NCI-H187 (cell line): ENCODE results near the gene PXDN.

ENCODE experiments used
- DNase-seq, 2 experiments: peaks; one replicate each; lab custom pipeline; 2025; lab: John Stamatoyannopoulos, UW

PXDN gene

DNA sequence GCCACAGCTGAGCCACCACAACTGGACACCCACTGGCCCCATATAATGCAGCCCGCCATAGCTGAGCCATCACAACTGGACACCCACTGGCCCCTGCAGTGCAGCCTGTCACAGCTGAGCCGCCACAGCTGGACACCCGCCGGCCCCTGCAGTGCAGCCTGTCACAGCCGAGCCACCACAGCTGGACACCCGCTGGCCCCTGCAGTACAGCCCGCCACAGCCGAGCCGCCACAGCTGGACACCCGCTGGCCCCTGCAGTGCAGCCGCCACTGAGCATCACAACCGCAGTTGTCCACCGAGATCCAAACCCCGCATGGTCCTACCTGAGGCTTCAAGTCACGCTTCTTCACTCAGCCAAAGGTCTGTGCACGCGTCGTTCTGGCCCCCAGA, 134.2 kb downstream of the PXDN start:
- no peak for DNase-seq

DNA sequence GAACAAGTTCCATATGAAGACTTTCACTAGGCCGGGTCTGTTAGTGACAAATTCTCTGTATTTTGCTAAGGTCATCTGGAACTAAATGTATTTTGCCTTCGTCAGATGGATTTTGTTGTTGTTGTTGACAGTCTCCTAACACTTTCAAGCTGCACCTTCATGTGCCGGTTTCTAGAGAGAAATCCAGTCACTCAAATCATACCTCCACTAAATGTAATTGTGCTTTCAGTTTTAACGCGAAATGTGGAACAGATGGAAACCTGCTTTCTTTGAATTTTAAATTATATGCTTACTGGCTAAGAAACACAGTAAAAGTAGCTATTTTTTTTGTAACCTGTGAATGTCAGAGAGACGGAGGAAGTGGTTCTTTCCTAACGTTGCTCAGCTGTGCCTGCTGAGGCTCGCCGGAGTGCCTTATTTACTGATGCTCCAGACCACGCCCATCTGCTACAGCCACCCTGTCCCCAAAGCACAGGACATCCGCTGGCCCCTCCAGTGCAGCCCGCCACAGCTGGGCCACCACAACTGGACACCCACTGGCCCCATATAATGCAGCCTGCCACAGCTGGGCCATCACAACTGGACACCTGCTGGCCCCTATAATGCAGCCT, 134.7 kb downstream of the PXDN start:
- DNase-seq, result no peak

DNA sequence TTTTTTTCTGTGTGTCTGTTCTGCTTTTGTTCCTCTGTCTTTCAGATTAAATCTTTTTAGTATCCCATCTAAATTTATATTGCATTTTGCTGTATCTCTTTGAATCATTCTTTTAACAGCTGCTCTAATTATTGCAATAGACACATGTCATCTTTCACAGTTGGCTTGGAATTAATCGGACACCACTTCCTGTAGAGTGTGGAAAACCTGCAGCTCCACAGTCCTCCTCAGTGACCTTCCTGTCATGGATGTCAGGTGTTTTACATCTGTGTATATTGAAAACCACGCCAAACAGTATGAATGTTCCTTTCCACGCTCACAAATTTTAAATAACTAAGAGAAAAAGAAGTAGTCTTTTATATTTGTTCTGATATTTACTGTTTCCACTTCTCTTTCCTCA, 135.3 kb downstream of the PXDN start:
- DNase-seq, result no peak

DNA sequence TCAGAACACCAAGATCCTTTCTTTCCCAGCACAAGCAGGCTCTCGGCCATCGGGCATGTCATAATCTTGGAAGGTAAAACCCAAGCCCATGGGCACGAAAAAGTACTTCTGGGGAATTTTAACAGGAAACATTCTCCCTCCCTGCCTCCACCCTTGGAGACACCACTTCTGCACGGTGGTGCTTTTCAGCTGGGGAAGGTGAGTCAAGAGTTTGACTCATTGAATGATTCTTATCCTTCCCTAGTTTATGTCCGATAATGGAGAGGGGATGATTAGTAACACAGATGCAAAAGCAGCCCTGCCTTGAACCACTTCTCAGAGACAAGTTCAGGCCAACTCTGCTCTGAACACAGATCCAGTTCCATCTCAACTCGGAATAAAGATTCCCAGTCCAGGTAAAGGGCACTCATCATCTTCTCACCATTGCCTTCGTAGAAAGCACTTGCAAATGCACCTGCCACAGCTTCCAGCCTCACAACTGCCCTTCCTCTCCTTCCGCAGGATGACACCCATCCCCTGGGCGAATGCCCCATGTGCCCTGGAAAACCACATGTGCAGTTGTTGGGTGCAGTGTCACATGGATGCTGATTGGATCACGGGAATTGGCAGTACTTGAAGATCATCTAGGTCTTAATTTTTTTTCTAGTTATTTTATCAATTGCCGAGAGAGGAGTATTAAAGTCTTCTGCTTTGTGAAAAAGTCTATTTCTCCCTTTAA, 136.2 kb downstream of the PXDN start:
- DNase-seq, result no peak

DNA sequence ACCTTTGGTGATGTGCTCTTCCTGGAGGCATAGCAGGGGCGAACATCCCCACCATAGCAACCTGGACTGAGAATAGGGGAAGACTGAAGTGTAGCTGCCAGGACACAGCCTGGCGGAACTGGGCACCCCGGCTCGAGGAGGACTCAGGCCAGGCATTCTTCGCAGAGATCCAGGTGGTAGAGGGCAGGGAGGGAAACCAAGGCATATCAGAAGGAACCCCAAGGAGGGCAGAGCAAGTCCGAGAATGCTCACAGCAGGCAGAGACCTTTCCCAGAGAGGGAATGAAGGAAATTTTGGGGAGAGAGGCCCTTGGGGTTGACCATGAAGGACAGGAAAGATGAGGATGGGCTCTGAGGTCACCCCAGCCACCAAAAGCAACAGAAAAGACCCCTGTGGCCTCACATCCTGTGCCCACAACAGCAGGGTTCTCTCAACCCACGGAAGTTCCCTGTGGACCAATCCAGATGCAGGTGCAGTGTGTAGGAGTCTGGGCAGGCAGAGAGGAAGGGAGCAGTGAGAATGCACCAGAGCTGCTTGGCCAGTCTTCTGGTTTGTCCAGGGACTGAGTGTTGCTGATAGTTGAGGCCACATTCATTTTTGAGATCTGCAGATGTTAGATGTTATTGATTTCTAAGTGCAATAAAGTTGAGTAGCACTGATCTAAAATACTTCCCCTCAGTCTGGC, 136.9 kb downstream of the PXDN start:
- no peak for DNase-seq

DNA sequence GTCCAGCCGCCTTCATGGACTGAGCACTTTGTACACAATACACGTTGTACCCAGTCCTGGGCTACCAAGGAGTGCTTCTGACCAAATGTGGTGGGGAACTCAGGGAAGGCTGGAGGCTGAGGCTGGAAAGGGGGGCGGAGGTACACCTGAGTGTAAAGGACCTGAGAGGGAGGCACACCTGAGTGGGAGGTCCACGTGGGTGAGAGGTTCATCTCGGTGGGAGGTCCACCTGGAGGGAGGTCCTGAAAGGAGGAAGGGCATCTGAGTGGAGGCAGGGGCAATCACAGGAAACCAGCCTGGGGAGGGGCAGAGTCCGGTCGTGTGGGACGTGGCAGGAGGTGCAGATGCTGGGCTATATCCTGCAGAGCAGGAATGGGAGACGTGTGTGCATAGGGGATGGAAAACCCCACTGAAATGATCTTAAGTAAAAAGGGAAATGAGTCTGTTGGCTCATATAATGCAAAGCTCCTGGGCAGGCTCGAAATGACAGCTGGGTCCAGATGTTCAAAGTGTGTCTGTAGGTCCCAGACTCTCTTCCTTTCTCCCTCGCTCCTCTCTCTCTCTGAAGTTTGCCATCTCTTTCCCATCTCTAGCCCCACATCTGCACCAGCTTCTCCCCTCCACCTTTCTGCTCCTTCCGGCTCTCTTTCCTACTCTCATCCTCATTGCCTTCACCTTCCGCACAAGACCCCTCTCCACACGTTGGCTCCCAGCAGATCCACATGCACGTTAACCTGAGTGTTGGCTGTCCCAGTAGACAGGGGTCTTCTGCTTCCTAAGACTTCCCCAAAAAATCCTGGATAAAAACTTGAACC, 137.7 kb downstream of the PXDN start:
- no peak for DNase-seq

DNA sequence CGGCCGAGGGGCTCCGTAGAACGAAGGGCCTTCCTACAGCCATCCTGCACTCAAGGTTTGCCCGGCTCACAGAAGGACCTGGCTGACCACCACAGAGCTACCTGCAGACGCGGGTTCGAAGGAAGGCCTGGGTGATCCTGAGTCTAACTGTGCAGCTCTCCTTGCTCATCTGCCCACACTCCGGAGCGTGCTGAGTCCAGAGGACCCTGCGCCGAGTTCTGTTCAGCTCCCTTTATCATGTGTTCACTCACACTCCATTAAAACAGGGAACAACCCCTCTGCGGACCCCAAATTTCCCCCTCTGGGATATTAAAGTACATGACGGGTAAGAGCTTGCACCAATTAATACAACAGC, 138.3 kb downstream of the PXDN start:
- DNase-seq, result no peak

DNA sequence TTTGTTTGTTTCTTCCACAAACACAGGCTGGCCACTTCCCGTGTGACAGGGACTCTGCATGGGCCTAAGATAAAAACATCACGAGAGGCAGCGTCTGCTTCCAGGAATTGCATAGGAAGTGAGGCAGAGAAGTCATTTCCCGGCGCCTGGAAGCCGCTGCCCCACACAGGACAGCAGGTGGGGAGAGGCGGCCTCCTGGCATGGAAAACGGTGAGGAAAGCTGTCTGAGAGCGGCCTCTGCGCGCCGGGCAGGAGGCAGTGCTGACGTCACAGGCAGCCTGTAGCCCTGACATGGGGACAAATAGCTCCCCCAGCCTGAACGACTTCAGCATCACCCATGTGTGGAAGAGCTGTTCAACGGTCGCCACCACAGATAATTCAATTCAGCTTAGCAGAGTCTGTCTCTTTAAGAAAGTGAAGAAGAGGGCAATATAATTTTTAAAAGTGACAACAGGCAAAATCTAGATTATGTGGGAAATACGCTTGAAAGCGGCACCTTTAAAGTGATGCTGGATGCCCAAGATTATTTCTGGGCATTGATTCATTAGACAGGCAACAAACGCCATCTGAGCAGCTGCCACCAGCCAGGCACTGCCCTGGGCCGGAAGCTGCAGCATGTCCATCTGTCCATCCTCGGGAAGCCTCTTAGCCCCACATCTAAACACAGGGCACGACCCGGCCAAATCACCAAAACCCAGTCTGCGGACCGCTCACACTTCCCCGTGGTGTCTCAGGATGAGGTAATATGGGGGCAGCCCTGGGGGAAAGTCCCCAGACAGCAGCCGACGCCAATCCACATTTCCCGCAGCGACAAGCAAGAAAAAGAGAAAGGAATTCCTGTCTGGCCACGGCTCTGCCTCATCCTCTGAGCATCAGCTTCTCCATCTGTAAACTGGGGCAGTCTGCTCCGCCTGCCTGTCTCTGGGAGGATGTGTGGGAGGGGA, 138.9 kb downstream of the PXDN start:
- no peak for DNase-seq

DNA sequence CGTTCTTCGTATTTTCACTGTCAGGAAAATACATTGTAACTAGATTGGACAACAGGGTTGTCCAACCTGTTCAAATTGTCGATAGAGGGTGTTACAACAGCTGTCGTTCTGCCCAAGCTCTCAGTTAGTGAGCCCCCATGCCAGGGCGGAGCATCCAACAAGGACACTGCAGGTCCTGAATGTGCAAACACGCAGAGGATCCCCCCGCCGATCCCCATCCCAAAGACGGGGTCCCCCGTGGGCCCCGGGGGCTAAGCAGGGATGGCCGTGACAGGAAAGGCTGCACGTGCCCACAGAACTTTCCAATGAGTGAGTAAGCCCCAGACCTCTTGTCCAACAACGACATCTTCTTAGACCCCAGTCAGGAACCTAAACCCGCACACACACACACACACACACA, 140.8 kb downstream of the PXDN start:
- no peak for DNase-seq

DNA sequence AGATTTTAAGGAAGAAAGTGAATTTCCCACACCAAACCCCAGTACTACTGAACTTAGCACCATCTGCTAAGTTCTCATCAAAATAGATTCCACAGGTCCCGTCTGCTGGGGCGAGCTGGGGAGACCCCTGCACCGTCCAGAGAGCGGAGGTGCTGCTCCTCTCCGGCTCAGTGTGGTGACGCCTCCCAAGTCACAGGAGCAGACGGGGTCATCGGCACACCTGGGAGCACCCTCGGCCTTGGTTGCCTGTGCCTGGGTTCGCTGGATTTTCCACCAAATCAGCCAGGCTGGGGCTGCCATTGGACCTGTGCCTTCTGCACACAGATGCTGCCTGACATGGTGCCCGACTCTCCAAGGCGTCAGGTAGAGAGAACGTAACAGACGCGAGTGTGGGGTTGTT, 141.3 kb downstream of the PXDN start:
- no peak for DNase-seq

DNA sequence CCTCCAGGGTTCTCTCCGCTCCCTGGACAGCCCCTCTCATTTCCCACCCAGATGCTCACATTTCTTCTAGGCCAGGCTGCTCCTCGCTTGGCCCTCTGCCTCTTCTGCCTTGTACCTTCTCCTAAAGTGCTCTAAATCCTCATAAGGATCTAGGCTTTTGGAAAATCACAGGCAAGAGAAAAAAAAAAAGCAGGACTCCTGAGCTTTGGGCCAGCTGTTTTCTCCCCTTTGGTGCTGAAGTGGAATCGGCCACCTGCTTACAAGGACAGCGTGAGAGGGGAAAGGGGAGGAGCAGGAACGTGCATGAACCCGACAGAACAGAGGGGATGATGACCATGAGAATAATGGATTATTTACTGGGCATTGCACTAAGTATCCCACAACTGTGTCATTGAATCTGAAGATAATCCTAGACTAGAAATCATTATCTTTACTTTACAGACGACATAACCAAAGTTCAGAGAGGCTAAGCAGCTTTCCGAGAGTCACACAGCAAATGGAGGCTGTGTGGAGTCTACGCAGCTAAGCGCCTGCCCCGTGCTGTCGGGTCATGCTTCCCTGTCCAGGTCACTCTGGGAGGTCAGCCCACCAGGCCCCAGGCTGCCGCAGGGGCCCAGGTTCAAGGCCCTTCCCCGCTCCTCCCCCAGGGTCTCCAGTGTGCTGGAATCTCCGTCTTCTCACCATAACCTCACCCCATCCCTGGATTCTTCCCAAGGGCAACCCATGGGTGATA, 141.9 kb downstream of the PXDN start:
- no peak for DNase-seq

DNA sequence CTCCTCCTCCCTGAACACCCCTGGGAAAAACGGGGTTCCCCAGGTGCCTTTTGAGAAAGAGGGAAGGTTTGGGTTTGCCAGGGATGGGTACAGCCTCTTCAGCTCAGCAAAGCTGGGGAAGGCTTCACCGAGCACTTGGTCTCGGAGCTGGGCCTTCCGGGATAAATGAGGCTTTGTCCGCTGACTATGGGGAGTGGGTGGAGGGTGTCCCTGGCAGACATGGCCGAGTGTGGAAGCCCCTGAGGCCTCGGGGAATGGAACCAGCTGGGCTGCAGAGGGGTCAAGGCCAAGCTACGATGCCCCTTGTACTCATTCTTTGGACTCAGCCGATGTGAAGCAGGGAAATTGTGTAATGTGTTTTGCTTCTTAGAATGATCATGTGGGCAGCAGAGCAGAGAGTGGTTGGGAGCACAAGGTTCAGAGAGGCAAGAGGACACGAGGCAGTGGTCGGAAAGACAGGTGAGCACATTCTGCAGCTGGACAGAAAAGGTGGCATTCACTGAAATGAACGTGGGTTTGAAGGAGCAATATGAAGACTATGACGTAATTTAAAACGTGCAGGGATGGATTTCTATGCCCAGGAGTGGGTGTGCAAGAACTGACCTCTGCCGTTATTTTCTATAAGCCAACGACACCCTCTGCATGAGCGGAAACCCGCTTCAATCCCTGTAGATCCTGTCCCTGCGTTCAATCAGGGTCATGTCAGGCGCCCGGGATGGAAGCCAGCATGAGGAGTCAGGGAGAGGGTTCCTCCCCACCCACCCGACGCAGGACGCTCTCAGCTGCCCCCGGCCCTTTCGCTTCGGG, 142.6 kb downstream of the PXDN start:
- no peak for DNase-seq

DNA sequence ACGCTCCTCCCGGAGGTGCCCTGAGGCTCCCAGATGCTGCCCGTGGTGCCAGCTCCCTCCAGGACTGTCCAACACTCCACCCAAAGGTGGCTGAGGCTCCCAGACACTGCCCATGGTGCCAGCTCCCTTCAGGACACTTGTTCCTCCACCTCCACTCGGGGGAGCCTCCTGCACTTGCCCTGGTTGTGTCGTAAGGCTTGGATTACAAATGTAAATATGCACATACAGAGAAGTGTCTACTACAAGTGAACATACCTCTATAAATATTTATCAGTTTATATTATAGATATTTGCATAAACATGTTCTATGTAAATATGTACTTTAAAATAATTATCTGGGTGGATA, 143.3 kb downstream of the PXDN start:
- DNase-seq, result no peak

DNA sequence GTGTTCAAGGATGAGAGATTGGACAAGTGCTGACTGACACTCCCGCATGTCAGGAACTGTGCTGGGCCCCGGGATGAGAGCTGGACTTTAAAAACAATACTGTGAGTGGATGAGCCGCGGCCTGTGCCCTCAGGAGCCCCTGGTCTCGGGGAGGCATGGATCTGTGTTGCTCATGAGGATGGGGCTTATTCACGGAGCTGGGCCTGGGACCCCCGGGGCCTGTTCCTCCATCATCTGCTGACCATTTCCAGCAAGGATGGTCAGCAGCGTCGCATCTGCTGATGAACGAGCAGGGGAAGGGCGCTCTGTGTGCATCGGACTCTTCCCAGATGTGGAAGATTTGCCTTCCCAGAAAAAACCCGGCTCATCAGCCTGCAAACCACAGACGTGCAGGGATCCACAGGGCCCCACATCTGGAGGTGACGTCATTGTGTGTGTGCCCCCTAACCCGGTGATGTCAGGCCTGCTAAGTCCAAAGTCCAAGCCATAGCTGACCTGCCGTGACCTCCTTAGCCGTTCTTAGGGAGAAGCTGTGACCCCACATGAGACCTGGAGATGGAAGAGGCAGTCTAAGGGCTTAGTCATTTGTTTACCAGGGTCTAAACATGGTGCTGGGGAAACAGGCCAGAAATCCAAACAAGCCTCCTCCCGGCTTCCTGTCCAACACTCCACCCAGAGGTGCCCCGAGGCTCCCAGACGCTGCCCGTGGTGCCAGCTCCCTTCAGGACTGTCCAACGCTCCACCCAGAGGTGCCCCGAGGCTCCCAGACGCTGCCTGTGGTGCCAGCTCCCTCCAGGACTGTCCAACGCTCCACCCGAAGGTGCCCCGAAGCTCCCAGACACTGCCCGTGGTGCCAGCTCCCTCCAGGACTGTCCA, 143.9 kb downstream of the PXDN start:
- no peak for DNase-seq

DNA sequence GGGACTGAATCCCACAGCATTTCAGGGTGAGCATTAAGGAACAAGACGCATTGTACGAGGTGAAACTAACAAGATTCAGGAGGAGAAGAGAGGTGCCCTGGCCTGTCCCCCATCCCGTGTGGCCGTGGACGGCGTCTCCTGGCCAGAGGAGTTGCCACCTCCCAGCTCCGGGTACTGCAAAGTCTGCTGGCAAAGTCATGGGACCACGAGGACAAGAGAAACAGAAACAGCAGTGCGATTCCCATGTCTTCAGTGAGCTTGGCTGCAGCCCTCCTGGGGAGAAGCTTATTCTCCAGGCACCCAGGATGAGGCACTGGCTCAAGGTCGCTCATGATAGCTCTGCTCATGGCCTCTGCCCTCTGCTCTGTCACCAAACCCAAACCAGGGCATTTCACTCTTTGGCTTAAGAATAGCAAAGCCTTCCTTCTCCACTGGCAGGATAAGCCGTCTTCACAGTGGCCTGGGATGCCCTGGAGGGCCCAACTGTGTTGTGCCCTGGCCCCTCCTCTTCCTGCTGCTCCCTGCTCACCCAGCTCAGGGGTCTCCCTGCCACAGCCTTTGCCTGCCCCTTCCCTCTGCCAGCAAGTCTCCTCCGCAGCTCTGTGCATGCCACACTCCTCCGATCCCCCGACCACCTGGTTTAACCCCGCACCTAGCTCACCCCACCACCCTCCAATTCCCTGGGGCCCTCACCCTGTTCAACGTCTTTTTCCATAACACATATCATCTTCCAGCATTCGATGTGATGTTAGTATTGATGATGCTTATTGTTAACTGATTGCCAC, 144.8 kb downstream of the PXDN start:
- no peak for DNase-seq

DNA sequence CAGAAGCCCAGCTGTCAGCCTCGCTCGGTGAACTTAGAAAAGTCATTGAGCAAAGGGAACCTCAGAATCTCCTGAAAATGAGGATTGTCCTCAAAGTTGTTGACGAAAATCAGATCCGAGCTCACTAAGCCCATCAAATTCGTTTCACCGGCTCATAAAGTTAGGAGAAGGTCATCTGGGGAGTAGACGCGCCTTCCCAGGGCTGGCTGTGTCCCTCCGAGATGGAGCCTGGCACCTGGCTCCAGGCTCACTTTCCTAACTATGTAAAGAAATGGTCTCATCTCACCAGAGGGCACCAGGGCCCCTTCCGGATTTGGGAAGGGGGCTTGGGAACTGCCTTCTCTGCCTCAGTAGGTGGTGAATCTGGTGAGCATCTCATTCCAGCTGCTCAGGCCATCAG, 145.5 kb downstream of the PXDN start:
- DNase-seq, result no peak

DNA sequence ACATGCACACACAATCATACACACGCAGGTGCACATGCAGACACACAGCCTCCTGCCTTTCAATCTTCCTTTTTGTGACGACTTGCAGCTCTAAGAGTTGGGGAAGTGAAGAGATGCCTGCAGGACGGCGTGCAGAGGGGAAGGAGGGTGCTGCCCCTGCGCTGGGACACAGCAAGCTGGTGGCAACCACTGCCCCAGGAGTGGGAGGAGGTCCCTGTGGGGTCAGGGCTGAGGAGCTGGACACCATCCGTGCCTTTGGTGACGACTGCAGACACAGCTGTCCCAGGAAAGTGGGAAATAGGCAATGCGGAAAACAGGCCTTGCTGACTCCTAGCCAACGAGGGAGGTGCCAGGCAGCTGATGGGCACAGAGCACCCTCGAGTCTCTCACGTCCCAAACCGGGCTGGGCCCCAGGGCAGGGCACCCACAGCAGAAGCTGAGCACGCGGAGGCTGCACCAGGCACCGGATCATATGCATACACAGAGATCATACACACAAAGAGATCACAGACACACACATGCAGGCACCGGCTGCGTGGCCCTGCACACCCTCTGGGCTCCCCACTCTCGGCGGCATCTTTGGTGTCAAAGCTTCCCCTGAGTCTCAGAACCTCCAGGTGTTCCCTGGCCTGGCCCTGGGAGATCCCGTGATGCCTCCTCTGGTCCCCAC, 146.1 kb downstream of the PXDN start:
- no peak for DNase-seq

DNA sequence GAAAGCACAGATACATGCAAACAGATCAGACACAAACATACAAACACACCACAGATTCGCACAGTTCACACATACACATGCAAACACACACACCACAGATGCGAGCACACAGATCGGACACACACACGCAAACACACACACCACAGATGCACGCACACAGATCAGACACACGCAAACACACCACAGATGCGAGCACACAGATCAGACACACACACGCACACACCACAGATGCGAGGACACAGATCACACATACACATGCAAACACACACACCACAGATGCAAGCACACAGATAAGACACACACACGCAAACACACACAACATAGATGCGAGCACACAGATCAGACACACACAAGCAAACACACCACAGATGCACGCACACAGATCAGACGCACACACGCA, 149.0 kb downstream of the PXDN start:
- DNase-seq, result no peak
